HG03175 (cell line): ENCODE data around the gene PRSS8.
"Not testable (repeated sequence)": the region's sequence is repeated elsewhere in the genome, so short reads cannot be mapped to it uniquely, and the experiment has no call there.

Experiments
- ATAC-seq: cut with Tn5 transposase; IDR thresholded peaks from one replicate; pipeline ENCODE4 v1.9.1; 2021; ENCODE audit warnings: mild to moderate bottlenecking, moderate library complexity; ENCODE audit not compliant: unreplicated experiment

The PRSS8 gene

DNA sequence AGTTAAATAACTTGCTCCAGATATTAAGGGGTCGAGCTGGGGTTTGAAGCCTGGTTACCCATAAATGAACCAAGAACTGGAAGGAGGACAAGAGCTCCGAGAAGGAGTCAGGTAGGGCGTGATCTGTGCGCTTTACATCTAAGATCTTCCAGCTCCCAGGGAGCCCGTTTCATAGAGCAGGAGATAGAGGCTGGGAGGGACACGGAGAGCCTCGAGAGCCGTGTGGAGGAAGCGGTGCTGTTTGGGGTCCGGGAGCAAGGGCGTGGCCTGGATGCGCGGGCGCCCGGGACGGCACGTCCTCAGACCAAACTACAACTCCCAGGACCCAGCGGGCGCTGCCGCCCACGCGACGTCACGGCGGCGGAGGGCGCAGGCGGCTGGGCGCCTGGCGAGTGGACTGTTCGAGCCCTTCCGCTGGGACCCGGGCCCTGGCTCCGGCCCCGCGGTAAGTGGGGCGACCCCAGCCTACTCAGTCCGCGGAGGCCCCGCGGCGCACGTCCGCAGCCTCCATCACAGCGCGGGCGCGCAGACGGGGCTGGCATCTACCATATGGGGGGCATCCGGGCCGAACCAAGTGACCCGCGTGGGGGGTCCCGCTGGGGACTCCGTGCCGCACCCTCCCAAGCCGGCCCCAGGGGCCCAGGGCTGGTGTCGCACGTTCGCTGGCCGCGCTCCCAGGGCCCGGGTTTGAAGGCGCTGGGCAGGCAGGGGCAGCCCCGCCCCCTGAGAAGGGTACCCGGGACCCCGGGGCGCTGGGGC, 27.3 kb downstream of the PRSS8 start, which contains the start of gene BCKDK:
Gene BCKDK (plus strand): TSS at position 352 of the 759 bp plus-strand sequence. CDS start 838 bp downstream, outside the sequence.
- ATAC-seq, result peak; percentile 81

DNA sequence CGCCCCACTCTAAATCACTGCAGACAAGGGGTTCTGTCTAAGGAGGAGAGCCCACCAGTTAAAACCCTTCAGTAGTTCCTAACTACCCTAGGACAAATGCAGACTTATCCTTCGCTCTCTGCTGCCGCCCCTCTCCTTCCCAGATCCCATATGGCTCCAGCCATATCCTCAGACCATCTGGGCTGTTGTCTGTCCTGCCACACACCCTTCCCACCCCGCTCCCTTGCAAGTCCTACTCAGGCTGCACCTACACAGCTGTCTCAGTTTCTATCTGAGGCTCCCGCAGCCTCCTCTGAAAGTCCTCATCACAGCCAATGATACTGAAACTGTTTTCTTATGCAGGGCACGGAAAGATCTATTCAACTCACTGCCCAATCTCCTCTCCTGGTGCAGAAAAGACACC, 28.1 kb downstream of the PRSS8 start:
- peak; percentile 48 for ATAC-seq

DNA sequence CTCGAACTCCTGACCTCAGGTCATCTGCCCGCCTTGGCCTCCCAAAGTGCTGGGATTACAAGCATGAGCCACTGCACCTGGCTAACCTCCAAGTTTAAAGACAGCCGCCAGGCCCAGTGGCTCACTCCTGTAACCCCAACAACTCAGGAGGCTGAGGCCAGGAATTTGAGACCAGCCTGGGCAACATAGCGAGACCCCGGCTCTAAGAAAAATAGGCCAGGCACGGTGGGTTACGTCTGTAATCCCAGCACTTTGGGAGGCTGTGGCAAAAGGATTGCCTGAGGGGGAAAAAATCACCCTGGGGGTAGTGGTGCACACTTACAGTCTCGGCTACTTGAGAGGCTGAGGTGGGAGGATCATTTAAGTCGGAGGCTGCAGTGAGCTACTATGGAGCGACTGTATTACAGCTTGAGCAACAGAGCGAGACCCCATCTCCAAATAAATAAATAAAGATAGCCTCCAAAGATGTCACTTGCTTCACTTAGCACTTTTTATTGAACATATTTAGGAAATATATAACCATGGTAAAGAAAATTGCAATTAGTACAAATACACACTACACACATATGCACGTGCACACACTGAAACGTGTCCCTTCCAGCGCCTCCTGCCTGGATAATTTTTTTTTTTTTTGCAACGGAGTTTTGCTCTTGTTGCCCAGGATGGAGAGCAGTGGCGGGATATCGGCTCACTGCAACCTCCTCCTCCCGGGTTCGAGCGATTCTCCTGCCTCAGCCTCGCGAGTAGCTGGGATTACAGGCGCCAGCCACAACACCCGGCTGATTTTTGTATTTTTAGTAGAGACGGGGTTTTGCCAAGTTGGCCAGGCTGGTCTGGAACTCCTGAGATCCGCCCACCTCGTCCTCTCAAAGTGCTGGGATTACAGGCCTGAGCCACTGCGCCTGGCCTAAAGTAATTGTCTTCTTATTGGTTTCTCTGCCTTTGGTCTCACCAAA, 28.7 kb downstream of the PRSS8 start:
- no peak for ATAC-seq

DNA sequence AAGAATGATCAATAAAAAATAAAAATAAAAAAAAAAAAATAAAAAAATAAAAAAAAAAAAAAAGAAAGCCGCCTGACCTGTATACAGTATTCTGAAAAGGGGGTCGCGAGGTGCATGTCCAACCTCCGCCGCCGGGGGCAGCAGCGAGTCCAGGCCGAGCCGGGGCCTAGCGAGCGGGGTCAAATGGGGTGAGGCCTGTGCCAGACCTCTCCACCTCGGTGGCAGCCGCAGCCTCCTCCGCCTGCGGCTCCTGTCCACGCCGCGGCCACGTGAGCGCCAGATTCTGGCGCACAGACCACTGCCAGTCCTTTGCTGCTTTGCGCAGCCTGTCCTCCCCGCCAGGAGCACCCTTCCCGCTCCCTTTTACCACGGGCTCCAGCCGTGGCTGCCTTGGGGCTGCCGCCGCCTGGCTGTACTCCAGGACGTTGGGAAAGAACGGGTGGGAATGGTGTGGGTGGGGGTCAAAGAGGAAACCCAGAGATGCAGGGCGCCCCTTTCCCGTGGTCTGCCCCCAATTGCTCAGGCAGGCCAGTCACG, 29.8 kb downstream of the PRSS8 start:
- ATAC-seq, result peak; percentile 44

GRCh38 chr16:31100876-31101641, 34.5 kb downstream of the PRSS8 start:
- not testable (repeated sequence) for ATAC-seq

DNA sequence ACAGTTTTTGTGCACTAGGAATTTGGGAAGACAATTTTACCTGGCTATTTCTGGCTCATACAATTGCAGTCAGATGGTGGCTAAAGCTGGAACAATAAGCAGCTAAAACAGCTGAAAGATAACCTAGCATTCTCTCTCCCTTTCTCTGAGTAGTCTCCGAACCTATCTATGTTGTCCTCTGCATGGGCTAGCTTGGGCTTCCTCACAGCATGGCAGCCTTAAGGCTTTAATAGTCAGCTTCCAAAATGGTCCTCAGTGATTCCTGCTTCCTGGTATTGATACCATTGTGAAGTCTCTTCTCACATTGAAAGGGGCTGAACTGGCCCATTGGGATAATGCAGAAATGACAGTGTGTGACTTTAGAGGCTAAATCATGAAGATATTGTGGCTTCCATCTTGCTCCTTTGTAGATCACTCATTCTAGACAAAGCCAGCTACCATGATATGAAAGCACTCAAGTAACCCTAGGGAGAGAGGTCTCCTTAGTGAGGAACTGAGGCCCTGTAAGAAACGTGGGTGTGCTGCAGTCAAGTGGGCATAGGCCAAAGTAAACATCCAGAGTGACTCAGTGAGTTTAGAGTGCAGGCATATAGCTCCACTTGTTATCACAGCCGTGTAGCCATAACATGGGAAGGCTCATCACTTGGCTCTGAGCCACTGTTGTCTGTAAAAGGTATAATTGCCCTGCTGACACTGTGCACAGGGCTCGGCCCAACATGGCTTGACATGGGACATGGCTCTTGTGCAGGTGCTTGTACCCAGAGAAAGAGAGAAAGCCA, 35.5 kb downstream of the PRSS8 start:
- no peak for ATAC-seq

GRCh38 chr16:31094424-31095120, 41.0 kb downstream of the PRSS8 start, which contains the start of gene VKORC1:
Gene VKORC1 (minus strand): TSS chr16:31094797. CDS start chr16:31094729, 68 bp downstream.
- ATAC-seq, result peak; percentile 82

DNA sequence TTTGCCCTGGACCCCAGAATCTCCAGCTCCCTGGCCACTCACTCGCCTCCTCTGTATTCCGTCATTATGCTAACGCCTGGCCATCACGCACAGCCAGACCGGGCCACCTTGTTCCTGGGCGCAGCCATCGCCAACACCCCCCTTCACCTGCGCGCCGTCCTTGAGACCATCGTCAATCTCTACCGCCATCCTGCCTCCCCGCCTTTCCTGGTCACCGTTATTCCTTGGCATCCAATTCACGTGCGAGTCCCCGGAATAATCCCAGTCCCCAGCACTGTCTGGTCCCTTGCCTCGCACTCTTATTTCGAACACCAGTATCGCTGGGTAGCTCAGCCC, 41.5 kb downstream of the PRSS8 start:
- peak; percentile 9 for ATAC-seq

GRCh38 chr16:31093132-31093703, 42.3 kb downstream of the PRSS8 start:
- ATAC-seq, result no peak

DNA sequence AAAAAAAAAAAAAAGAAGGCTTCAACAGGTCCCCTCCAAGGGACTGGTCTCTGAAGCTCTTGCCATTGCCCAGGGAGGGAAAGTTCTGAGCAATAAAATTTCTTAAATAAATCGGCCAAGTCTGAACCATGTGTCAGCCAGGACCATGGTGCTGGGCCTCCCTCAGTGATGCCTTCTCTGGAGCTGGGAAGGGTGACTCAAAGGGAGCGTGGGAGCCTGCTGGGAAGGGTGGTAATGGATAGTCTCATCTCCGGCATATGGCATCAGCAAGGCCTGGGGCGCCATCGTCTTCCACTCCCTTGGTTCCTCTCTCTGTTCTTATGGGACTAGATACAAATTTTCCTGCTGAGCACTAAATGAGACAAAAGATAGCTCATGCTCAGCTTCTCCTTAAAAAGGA, 43.2 kb downstream of the PRSS8 start:
- no peak for ATAC-seq

DNA sequence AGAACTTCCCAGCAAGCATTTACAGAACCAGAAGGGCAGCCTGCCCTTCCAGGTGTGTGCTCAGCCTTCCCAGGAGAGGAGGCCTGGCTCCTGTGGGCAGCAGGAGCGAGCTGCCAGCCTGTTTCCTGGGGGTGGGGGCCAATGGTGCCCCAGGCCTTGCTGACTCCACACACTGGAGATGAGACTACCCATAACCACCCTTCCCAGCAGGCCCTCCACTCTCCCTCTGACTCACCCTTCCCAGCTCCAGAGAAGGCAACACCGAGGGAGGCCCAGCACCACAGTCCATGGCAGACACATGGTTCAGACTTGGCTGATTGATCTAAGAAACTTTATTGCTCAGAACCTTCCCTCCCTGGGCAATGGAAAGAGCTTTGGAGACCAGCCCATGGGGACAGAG, 45.0 kb downstream of the PRSS8 start:
- no peak for ATAC-seq

- no peak for ATAC-seq
Observed at GRCh38 chr16:31089199-31089598, 46.3 kb downstream of the PRSS8 start.

DNA sequence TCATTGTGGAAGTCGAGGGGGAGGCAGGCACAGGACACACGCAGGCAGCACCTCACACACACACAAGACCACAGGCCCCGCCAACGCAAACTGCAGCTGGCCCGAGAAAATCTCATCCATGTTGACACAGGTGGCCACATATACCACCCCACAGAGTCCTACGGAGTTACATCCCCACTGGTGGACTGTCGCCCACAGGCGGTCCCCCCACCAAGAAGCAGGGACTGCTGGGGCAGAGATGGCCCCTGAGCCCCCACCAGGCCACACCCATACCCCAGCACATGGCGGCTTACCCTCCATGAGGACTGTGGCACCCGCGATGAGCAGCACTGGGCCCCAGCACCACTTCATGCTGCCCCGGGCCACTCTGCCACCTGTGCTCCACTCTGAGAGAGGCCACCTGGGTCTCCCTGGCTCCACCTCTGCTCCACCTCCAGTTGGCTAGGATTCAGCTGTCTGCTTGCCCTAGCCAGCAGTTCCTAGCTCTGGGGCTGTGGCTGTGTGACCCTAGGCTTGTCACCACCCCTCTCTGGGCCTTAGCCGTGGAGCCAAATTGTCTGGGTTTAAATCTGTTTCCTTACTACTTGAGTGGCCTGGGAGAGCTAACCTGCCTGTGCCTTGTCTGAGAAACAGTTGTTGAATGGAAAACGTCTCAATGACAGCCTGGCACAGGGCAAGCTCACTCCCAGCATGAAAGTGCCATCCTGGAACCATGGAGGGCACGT, 46.9 kb downstream of the PRSS8 start, which contains the start of gene PRSS53:
Gene PRSS53 (minus strand): TSS at position 485 of the 725 bp plus-strand sequence. CDS start 134 bp downstream, at position 351.
- no peak for ATAC-seq

GRCh38 chr16:31087971-31088370, 47.6 kb downstream of the PRSS8 start:
- ATAC-seq, result no peak

DNA sequence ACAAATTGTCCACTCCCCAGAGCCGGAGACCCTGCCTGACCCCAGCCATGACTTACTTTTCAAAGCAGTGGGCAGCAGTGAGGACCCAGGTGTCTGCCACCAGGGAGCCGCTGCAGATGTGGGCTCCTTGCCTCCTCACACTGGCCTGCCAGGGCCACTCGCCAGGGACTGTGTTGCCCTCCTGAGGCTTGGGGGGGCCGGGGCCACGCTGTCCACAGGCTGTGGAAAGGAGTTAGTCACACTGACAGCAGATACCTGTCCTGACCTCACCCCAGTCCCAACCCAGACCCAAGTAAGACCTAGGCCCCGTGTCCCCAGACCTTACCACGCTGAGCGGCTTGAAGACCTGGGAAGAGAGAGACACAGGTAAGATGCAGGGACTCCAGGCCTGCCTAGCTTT, 48.0 kb downstream of the PRSS8 start:
- ATAC-seq, result no peak

GRCh38 chr16:31086629-31086906, 49.0 kb downstream of the PRSS8 start:
- ATAC-seq, result no peak

GRCh38 chr16:31085873-31086628, 49.5 kb downstream of the PRSS8 start:
- no peak for ATAC-seq

DNA sequence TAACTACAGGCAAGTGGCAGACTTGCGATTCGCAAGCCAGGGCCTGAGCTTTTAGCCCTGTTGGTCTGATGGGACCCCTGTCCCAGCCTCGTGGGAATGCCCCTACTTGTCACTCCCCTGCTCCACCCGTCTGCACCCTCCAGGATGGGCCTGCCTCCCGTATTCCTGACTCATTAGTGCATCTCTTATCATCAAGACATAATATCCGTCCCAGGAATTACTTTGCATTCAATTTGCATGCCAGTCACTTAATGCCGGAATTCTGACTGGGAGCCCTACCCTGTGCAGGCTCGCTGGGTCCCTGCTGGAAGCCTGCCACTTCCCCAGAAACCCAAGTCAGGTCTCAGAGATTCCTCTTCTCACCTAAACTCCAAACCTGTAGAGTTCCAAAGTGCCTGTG, 50.1 kb downstream of the PRSS8 start:
- ATAC-seq, result no peak
